SK-N-MC (cell line): ENCODE results near the gene CIB2.
A peak's percentile ranks its signal among the peaks of the same experiment; 100 is the strongest.

Source experiments
- EZH2 ChIP-seq: fragments of 200-600 bp; sonication (generic); IDR thresholded peaks from one replicate; pipeline ENCODE4 v1.6.1; 2017; ENCODE audit warnings: antibody characterized with exemption
- POLR2AphosphoS5 ChIP-seq: IDR thresholded peaks from 2 replicates; pipeline ENCODE4 v1.6.1; 2012; ENCODE audit warnings: mild to moderate bottlenecking, low read depth, low read length, borderline replicate concordance

- TF ChIP-seq EZH2 (no peak), POLR2AphosphoS5 (peak; percentile 94)
These were observed 18.0 kb upstream of the CIB2 start, which contains the start of gene IDH3A for GRCh38 chr15:78149068-78149804.
